GM12872 (cell line): ENCODE results near the gene RGS14.

Source experiments
- CTCF ChIP-seq: IDR thresholded peaks from 3 replicates; pipeline ENCODE4 v1.5.1; 2011; ENCODE audit warnings: low read depth, mild to moderate bottlenecking, low read length, moderate library complexity; ENCODE audit not compliant: insufficient read depth

Gene RGS14

GRCh38 chr5:177317959-177318377, 39.8 kb upstream of the RGS14 start:
- peak; percentile 87 for TF ChIP-seq CTCF

- TF ChIP-seq CTCF, result no peak
Measured at GRCh38 chr5:177319913-177320588, 37.7 kb upstream of the RGS14 start.

- TF ChIP-seq CTCF, result no peak
Measured at GRCh38 chr5:177320879-177321278, 36.8 kb upstream of the RGS14 start.

GRCh38 chr5:177325868-177326381, 31.8 kb upstream of the RGS14 start:
- no peak for TF ChIP-seq CTCF

GRCh38 chr5:177327539-177328522, 29.9 kb upstream of the RGS14 start:
- TF ChIP-seq CTCF, result no peak

- no peak for TF ChIP-seq CTCF
Measured at GRCh38 chr5:177328545-177329231, 29.0 kb upstream of the RGS14 start.

GRCh38 chr5:177329883-177330282, 27.8 kb upstream of the RGS14 start:
- no peak for TF ChIP-seq CTCF
